Nephron progenitor cell (in vitro differentiated cells): ENCODE measurements around the gene MYOT.

ENCODE experiments used
- DNase-seq: peaks from one replicate; pipeline ENCODE4 v3.0.0; 2021
- H3K27ac Mint-ChIP-seq: 2 replicates; pipeline ENCODE4 v1.8.0; 2021; ENCODE audit warnings: mild to moderate bottlenecking, moderate library complexity, mixed read lengths
- H3K27me3 Mint-ChIP-seq: 2 replicates; pipeline ENCODE4 v1.8.0; 2021; ENCODE audit warnings: mild to moderate bottlenecking, low read depth, mixed read lengths; ENCODE audit not compliant: poor library complexity
- H3K36me3 Mint-ChIP-seq: 2 replicates; pipeline ENCODE4 v1.8.0; 2021; ENCODE audit warnings: low read depth, mixed read lengths
- H3K4me1 Mint-ChIP-seq: 2 replicates; pipeline ENCODE4 v1.8.0; 2021; ENCODE audit warnings: mixed read lengths
- H3K4me3 Mint-ChIP-seq: 2 replicates; pipeline ENCODE4 v1.8.0; 2021; ENCODE audit warnings: mild to moderate bottlenecking, moderate library complexity, mixed read lengths
- H3K9me3 Mint-ChIP-seq: 2 replicates; pipeline ENCODE4 v1.8.0; 2021; ENCODE audit warnings: mild to moderate bottlenecking, moderate library complexity, mixed read lengths
- TF ChIP-seq, protein P1 (sequence below): fragments of 200-600 bp; sonication (generic); IDR thresholded peaks from 2 replicates; pipeline ENCODE4 v1.5.0; 2021; ENCODE audit warnings: antibody characterized with exemption

The MYOT gene

DNA sequence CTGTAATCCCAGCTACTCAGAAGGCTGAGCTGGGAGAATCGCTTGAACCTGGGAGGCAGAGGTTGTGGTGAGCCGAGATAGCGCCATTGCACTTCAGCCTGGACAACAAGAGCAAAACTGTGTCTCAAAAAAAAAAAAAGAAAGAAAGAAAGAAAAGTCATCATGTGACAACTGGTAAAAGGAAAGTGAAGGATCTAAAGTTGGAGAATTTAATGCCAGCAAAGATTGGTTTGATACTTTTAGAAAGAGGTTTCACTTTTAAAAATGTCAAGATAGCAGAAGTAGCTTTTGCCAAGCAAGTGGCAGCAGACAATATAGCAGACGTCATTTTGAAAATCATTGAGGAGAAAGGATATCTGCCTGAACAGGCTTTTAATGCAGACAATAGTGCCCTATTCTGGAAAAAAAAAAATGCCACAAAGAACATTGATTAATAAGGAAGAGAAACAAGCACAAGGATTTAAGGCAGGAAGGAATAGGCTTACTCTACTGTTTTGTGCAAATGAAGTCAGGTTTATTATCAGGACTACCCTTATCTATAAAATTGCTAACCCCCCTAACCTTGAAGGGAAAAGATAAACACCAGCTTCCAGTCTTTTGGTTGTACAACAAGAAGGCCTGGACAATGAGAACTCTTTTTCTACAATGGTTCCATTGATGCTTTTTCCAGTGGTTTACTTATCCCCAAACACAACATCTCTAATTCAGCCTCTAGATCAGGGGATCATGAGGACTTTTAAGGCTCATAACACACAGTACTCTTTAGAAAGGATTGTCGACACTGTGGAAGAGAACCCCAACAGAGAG, 33.6 kb downstream of the MYOT start:
- TF ChIP-seq, protein P1, sequence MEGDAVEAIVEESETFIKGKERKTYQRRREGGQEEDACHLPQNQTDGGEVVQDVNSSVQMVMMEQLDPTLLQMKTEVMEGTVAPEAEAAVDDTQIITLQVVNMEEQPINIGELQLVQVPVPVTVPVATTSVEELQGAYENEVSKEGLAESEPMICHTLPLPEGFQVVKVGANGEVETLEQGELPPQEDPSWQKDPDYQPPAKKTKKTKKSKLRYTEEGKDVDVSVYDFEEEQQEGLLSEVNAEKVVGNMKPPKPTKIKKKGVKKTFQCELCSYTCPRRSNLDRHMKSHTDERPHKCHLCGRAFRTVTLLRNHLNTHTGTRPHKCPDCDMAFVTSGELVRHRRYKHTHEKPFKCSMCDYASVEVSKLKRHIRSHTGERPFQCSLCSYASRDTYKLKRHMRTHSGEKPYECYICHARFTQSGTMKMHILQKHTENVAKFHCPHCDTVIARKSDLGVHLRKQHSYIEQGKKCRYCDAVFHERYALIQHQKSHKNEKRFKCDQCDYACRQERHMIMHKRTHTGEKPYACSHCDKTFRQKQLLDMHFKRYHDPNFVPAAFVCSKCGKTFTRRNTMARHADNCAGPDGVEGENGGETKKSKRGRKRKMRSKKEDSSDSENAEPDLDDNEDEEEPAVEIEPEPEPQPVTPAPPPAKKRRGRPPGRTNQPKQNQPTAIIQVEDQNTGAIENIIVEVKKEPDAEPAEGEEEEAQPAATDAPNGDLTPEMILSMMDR: no peak
- Mint-ChIP-seq H3K4me3 (no peak overlapping the region), H3K9me3 (no peaks in the 10 kb centered on the region), H3K4me1 (peaks cover 17% of the 10 kb centered on the region), H3K27me3 (peaks cover 4% of the 10 kb centered on the region), H3K36me3 (no peaks in the 10 kb centered on the region), H3K27ac (no peak overlapping the region)
- no peak for DNase-seq

DNA sequence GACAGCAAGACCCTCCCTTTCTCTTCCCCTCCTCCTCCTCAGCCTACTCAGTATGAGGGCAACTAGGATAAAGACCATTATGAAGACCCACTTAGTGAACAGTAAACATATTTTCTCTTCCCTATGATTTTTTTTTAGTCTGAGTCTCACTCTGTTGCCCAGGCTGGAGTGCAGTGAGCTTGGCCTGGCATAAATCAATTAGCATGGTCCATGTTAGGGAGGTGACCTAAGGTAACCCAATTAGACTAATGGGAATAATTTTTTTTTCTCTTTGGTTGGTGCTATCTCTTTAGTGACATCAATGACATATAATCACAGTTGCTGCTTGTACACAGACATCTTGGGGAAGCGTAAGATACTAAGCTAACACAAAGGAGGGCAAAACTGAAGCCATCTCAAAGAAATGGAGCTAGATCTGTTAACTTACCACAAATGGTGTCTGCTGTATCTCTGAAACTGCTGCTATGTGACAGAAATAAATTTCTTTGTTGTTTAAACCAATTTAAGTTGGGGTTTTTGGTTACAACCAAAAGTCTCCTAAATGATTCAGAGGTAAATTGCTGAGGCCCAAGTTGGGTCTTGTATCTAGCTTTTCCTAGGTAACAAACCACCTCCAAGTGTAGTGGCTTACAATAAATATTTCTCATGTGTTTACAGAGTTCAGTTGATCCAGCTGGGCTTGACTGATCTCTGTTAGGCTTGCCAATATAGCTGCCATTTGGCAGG, 34.9 kb downstream of the MYOT start:
- TF ChIP-seq, protein P1: no peak
- Mint-ChIP-seq H3K9me3 (no peaks in the 10 kb centered on the region), H3K27me3 (no peaks in the 10 kb centered on the region), H3K4me1 (peaks cover 17% of the 10 kb centered on the region), H3K4me3 (no peak overlapping the region), H3K36me3 (no peaks in the 10 kb centered on the region), H3K27ac (no peak overlapping the region)
- no peak for DNase-seq

DNA sequence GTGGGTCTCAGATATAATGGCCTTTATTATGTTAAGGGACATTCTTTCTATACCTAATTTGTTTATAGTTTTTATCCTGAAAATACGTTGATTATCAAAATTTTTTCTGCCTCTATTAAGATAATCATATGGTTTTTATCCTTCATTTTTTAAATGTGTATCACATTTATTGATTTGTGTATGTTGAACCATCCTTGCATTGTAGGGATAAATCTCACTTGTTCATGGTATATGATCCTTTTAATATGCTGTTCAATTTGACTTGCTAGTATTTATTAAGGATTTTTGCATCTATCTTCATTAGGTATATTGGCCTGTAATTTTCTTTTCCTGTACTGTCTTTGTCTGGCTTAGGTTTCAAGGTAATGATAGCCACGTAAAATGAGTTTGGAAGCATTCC, 47.1 kb downstream of the MYOT start:
- DNase-seq: no peak
- Mint-ChIP-seq H3K4me3 (no peak overlapping the region), H3K36me3 (peaks cover 11% of the 10 kb centered on the region), H3K27me3 (peaks cover 15% of the 10 kb centered on the region), H3K27ac (no peak overlapping the region), H3K4me1 (no peaks in the 10 kb centered on the region), H3K9me3 (peaks cover 41% of the 10 kb centered on the region)
- TF ChIP-seq, protein P1: no peak

DNA sequence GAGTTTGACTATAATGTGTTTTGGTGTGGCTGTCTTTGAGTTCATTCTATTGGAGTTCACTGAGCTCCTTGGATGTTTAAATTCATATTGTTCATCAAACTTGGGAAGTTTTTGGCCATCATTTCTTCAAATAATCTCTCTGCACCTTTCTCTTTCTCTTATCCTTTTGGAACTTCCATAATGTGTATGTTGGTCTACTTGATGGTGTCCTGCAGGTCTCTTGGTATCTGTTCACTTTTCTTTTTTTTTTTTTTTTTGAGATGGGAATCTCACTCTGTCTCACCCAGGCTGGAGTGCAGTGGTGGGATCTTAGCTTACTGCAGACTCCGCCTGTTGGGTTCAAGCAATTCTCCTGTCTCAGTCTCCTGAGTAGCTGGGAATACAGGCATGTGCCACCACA, 49.3 kb downstream of the MYOT start:
- no peak overlapping the region for H3K4me3 Mint-ChIP-seq
- H3K4me1 Mint-ChIP-seq: no peaks in the 10 kb centered on the region
- peaks cover 15% of the 10 kb centered on the region for H3K27me3 Mint-ChIP-seq

DNA sequence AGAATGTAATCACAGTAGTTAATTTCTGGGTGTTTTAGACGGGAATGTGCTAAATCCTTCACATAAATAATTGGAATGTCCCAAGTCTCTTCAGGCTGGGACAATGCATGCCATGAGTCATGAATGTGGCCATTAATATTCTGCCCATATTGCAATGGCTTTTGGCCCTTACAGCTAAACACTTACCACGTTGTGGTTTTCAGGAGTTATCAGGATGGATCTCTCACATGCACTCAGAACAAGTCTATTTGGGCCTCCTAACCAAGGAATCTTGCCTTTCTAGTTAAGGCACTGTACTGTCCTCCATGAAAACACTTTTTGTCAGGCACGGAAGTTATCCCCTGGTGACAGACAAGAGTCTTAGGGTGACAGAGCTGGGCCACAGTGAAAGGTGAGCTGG, 54.3 kb downstream of the MYOT start:
- Mint-ChIP-seq H3K36me3 (peaks cover 8% of the 10 kb centered on the region), H3K4me1 (no peaks in the 10 kb centered on the region), H3K27me3 (peaks cover 10% of the 10 kb centered on the region), H3K4me3 (no peak overlapping the region), H3K27ac (no peak overlapping the region), H3K9me3 (peaks cover 18% of the 10 kb centered on the region)
- TF ChIP-seq, protein P1: no peak
- DNase-seq: no peak

More for the DNA sequence above, 49.3 kb downstream of the MYOT start:
- peaks cover 41% of the 10 kb centered on the region for H3K9me3 Mint-ChIP-seq
- H3K36me3 Mint-ChIP-seq: peaks cover 11% of the 10 kb centered on the region
- TF ChIP-seq, protein P1: no peak
- DNase-seq: no peak
- no peak overlapping the region for H3K27ac Mint-ChIP-seq
